HG02943 (cell line): ENCODE measurements around the gene EGFR.

Experiments
- ATAC-seq: cut with Tn5 transposase; IDR thresholded peaks from one replicate; pipeline ENCODE4 v1.9.1; 2021; ENCODE audit warnings: mild to moderate bottlenecking, low read depth, moderate library complexity; ENCODE audit not compliant: unreplicated experiment

EGFR gene

GRCh38 chr7:55138663-55139062 lies 119.8 kb downstream of the EGFR start:
- no peak for ATAC-seq

GRCh38 chr7:55140221-55140940 lies 121.6 kb downstream of the EGFR start:
- peak; percentile 85 for ATAC-seq

- ATAC-seq, result peak; percentile 35
Measured at GRCh38 chr7:55140941-55141278, 122.1 kb downstream of the EGFR start.

- no peak for ATAC-seq
Measured at GRCh38 chr7:55142919-55143600, 124.2 kb downstream of the EGFR start.

GRCh38 chr7:55144333-55145317 lies 125.8 kb downstream of the EGFR start:
- ATAC-seq, result no peak

- ATAC-seq, result no peak
Measured at GRCh38 chr7:55145606-55146005, 126.8 kb downstream of the EGFR start.

- no peak for ATAC-seq
Measured at GRCh38 chr7:55147101-55147500, 128.3 kb downstream of the EGFR start.

GRCh38 chr7:55147736-55148135 lies 128.9 kb downstream of the EGFR start:
- no peak for ATAC-seq

GRCh38 chr7:55148571-55148970 lies 129.8 kb downstream of the EGFR start:
- ATAC-seq, result no peak

GRCh38 chr7:55149001-55149400 lies 130.2 kb downstream of the EGFR start:
- no peak for ATAC-seq

GRCh38 chr7:55150166-55150565 lies 131.3 kb downstream of the EGFR start:
- ATAC-seq, result no peak

GRCh38 chr7:55150709-55151451 lies 132.1 kb downstream of the EGFR start:
- no peak for ATAC-seq

- ATAC-seq, result no peak
Measured at GRCh38 chr7:55152516-55152915, 133.7 kb downstream of the EGFR start.

GRCh38 chr7:55154096-55154495 lies 135.3 kb downstream of the EGFR start:
- no peak for ATAC-seq

- ATAC-seq, result no peak
Measured at GRCh38 chr7:55155351-55156117, 136.7 kb downstream of the EGFR start.

GRCh38 chr7:55156919-55157763 lies 138.3 kb downstream of the EGFR start:
- no peak for ATAC-seq

- no peak for ATAC-seq
Measured at GRCh38 chr7:55157764-55158105, 138.9 kb downstream of the EGFR start.

- no peak for ATAC-seq
Measured at GRCh38 chr7:55158541-55159382, 139.9 kb downstream of the EGFR start.
